ENCODE measurements around the gene UBB.

DNA sequence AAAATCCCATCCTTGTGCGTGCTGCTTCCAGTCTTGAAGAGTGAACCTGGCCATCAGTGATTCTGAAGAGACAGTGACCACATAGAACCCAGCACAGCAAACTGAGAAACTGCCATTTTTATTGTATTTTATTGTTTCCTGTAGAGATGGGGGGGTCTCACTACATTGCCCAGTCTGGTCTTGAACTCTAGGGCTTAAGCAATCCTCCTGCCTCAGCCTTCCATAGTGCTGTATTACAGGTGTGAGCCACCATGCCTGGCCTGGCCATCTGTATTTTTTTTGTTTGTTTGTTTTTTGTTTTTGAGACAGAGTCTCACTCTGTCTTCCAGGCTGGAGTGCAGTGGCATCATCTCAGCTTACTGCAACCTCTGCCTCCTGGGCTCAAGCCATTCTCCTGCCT, 41.5 kb upstream of the UBB start:
- no peak for TF ChIP-seq POLR2A (IDR thresholded peaks at IDR 0.05)
- TF ChIP-seq, protein P1, sequence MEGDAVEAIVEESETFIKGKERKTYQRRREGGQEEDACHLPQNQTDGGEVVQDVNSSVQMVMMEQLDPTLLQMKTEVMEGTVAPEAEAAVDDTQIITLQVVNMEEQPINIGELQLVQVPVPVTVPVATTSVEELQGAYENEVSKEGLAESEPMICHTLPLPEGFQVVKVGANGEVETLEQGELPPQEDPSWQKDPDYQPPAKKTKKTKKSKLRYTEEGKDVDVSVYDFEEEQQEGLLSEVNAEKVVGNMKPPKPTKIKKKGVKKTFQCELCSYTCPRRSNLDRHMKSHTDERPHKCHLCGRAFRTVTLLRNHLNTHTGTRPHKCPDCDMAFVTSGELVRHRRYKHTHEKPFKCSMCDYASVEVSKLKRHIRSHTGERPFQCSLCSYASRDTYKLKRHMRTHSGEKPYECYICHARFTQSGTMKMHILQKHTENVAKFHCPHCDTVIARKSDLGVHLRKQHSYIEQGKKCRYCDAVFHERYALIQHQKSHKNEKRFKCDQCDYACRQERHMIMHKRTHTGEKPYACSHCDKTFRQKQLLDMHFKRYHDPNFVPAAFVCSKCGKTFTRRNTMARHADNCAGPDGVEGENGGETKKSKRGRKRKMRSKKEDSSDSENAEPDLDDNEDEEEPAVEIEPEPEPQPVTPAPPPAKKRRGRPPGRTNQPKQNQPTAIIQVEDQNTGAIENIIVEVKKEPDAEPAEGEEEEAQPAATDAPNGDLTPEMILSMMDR (IDR thresholded peaks at IDR 0.05): no peak
- no peak for TF ChIP-seq POLR2AphosphoS5 (IDR thresholded peaks at IDR 0.05)
